Measurements from ENCODE around the gene GHITM. TPM values are rescaled to one million over a fixed set of nuclear protein-coding genes. Genes with fewer than 3 reads are reported as not detected.
"Not testable (repeated sequence)": the region's sequence is repeated elsewhere in the genome, so short reads cannot be mapped to it uniquely, and the experiment has no call there.

The GHITM gene
- polyA plus RNA-seq, 3 donors, result 163 to 183 (median 167) TPM

DNA sequence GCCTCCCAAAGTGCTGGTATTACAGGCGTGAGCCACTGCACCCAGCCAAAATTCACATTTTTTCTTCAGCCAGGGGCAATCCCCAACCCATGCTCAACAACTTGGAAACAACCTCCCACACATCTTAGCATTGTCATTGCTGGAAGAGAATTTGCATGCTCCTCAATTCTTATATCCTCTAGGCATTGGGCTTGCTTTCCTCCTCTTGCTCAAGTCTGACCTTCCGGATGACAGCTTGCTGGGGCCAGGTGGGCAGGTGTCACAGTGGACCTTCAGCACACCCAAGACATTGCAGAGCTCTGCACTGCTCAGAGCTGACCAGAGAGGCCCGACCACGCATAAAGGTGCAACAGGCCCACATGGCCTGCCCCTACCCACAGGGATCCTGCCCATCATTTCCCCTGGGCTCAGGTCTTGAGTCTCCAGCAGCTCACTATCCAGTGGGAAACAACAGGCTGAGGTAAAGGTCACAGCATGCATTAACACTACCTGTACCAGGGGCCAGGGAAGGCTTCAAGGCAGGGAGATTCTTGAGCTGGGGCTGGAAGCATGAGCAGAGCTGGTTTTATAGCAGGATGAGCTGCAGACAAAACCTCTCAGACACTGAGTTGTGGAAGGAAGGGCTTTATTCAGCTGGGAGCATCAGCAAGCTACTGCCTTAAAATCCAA is 27.4 kb downstream of the GHITM start:
- no peak for DNase-seq (ENCODE audit: extremely low read depth in 1 of 11, low read depth in 9 of 11, low spot score in 4 of 11)

DNA sequence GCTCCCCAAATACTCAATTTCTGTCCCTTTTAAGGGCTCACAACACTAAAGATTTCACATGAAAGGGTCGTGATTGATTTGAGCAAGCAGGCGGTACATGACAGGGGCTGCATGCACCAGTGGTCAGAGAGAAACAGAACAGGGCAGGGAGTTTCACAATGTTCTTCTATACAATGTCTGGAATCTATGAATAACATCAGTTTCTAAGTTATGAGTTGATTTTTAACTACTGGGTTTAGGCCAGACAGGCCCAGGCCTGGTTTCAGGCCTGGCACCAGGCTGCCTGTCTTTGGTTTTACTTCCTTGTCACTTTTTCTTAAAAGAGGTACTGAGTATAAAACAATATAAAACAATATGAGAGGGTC is 28.0 kb downstream of the GHITM start:
- not testable (repeated sequence) for DNase-seq (ENCODE audit: extremely low read depth in 1 of 11, low read depth in 9 of 11, low spot score in 4 of 11)

DNA sequence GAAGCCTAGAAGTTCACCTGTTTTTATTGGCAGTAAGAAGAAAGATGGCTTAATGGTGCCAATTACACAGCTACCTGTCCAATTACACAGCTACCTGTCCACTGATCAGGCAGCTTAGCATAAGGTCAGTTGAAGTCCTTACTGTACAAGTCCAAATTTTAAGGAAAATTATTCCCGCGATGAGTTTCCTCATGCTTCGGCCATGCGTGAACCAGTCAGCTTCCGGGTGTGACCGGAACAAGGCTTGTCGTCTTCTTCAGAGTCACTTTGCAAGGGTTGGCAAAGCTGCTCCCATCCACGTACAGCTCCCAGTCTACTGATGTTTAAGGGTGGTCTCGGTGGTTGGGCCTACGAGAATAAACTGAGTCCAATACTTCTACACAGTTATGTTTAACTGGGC is 29.1 kb downstream of the GHITM start:
- DNase-seq (ENCODE audit: extremely low read depth in 1 of 11, low read depth in 9 of 11, low spot score in 4 of 11), result not testable (repeated sequence)

DNA sequence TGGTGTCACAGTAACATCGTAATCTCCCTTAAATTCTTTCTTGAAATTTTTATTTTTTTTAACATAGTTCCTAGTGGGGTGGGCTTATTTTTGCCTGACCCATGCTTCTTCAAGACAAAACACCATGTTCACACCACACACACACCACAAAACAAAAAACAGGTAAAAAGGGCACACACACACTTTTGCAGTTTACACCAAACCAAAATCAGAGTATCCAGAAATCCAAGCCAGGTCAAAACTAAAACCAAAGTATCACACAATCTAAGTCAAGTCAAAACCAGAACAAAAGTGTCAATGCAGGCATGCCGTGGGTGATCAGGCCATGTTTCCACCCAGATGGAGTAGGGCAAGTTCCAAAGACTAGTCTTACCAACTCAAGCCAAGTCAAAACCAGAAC is 31.9 kb downstream of the GHITM start:
- not testable (repeated sequence) for DNase-seq (ENCODE audit: extremely low read depth in 1 of 11, low read depth in 9 of 11, low spot score in 4 of 11)

DNA sequence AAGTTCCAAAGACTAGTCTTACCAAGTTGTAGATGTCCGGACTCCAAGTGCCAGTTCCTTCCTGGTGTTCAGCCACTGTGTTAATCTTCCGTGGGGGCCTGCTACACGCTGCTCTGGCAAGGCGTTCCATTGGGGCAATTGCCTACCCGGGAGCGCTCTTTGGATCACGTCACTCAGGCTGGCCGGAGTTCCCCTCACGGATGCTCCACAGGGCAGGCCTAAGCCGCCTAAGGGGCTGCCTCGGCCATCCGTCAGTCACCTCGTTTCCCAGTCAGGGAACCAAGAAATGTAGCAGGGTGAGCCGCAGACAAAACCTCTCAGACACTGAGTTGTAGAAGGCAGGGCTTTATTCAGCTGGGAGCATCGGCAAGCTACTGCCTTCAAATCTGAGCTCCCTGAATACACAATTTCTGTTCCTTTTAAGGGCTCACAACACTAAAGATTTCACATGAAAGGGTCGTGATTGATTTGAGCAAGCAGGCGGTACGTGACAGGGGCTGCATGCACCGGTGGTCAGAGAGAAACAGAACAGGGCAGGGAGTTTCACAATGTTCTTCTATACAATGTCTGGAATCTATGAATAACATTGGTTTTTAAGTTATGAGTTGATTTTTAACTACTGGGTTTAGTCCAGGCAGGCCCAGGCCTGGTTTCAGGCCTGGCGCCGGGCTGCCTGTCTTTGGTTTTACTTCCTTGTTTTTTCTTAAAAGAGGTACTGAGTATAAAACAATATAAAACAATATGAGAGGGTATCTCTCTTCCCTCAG is 32.6 kb downstream of the GHITM start:
- DNase-seq (ENCODE audit: extremely low read depth in 1 of 11, low read depth in 9 of 11, low spot score in 4 of 11), result not testable (repeated sequence)

DNA sequence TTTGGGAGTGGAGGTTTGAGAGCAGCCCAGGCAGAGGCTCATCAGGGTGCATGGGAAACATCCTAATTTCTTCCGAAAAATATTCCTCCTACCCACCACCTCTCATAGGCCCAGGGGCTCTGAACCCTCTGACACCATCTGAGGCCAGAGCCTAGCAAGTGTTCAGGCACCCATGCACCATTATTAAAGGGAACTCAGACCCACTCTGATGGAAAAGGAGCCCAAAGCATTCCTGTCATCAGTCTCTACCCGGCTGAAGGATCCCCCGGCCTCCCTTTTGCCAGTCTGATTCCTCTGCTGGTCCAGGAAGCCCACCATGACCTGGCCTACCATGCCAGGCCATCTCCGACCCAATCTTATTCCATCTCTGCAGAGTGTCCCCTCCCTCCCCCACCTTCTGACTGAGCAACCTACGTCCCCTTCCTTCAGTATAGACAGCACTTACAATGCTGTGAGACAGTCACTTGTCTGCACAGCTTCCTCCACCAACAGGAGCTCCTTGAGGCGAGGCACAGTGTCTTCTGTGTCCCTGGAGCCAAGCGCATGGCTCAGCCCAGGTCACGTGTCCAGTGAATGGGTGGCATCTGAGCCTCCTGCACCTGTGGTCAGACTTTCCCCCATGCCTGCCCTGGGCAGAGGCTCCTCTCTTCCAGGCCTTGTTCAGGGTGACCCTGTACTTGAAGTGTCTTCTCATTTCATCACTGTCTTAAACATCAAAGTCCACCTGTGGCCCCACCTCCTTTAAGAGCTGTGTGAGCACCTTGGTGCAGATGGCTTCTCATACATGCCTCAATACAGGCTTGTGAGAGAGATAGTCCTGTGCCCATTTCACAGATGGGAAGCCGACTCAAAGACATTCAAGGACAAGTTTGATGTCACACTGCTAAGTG is 33.4 kb downstream of the GHITM start:
- DNase-seq (ENCODE audit: extremely low read depth in 1 of 11, low read depth in 9 of 11, low spot score in 4 of 11), result no peak

DNA sequence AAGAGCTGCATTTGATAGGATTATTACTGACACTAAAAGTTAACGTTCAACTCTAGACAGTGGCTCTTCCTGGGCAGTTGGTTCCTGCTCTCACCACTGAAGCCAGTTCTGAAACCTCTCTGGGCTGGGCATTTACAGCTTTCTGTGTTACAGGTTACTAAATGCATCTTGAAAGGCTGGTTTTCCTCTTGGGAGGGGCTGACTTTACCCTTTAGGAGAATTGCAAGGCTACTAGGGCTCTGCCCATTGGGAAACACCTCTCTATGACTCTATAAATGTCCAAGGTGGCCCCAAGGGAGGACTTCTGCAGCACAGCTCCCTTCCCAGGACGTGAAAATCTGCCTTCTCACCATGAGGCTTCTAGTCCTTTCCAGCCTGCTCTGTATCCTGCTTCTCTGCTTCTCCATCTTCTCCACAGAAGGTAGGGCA is 34.2 kb downstream of the GHITM start, which contains the start of gene GPR15LG:
Gene GPR15LG, plus strand, starts transcription at position 301 of the 429 bp plus-strand sequence. Its CDS starts 51 bp downstream, at position 352.
- no peak for DNase-seq (ENCODE audit: extremely low read depth in 1 of 11, low read depth in 9 of 11, low spot score in 4 of 11)

DNA sequence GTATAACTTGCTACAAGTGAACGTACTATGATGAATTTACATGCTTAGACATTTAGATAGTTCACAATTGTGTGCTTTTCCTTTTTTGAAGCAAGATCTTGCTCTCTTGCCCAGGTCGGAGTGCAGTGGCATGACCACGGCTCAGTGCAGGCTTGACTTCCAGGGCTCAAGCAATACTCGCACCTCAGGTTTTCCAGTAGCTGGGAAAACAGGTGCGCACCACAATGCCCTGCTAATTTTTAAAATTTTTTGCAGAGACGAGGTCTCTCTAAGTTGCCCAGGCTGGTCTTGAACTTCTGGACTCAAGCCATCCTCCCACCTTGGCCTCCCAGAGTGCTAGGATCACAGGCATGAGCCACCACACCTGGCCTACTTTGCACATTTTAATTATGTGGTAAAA is 36.1 kb downstream of the GHITM start:
- no peak for DNase-seq (ENCODE audit: extremely low read depth in 1 of 11, low read depth in 9 of 11, low spot score in 4 of 11)

DNA sequence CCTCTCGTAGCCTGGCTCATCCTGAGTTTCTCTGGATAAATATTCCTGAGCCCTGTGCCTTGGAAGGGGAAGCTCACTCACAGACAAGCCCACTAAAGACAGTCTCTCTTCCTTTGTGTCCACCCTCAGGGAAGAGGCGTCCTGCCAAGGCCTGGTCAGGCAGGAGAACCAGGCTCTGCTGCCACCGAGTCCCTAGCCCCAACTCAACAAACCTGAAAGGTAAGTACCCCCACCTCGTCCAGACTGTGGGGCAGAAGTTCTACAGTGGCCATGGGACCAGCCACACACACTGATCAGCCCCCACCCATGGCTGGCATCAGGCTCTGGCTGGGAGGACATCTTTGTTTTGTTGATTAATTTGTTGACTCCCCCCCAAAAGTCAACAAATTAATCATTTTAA is 37.0 kb downstream of the GHITM start:
- DNase-seq (ENCODE audit: extremely low read depth in 1 of 11, low read depth in 9 of 11, low spot score in 4 of 11), result no peak

DNA sequence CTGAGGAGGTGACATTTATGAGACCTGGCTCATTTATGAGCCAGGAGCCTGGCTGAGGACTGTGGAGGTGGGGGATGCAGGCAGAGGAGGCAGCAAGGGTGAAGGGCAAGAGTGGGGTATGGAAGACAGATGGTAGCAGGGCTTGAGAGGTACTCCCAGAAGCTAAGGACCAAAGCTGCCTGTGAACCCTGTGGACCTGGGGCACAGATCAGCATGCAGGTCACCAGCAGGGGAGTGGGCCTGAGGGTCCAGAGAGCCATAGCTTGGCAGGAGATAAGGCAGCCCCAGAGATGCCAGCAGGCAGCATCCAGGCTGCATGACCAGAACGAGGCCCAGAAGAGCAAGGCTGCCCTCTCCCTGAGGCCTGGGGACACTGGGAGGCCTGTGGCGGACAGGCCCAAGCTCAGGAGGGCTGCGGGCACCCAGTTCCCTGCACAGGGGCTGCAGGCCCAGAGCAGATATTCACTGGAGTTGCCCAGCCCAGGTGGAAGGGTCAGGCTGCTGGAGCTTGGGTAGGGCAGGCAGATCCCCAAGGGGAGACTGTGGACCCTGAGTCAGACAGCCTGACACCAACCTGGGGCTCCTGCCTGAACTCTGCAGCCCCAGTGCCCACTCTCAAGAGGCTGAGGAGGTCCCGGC is 37.6 kb downstream of the GHITM start:
- no peak for DNase-seq (ENCODE audit: extremely low read depth in 1 of 11, low read depth in 9 of 11, low spot score in 4 of 11)

DNA sequence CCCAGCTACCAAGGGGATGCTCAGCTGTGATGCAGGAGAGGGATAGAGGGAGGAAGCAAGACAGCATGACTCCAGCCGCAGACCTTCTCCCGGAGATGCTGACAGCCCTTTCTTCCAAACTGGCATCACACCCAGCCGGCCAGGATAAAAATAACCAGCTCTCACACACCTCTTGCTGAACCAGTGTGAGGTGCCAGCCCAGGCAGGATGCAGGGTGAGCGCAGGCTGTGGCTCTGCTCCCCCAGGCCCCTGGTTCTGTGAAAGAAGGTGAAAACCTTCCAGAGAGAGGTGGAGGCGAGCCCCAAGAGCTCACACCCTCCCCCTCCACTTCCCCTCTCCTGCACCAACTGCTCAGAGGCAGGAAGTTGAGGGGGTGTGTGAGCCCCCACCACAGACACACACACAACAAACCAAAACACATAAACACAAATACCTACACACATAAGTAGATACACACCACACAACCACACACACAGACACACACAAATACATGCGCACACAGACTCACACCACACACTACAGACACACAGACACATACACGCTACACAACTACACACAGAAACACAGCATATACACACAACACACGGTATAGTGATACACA is 38.3 kb downstream of the GHITM start:
- no peak for DNase-seq (ENCODE audit: extremely low read depth in 1 of 11, low read depth in 9 of 11, low spot score in 4 of 11)

DNA sequence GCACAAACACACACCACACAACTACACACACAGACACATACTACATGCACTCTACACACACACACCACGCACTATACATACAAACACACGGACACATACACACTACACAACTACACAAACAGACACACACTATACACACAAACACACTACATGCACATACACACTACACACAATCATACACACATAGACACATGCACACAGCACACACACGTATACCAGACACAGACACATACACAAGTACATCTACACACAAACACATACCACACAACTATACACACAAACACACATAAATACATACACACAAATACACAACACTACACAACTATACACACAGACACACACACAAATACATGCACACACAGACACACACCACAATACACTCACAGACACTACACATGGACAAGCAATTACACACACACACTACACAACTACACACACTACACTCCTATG is 38.9 kb downstream of the GHITM start:
- no peak for DNase-seq (ENCODE audit: extremely low read depth in 1 of 11, low read depth in 9 of 11, low spot score in 4 of 11)

DNA sequence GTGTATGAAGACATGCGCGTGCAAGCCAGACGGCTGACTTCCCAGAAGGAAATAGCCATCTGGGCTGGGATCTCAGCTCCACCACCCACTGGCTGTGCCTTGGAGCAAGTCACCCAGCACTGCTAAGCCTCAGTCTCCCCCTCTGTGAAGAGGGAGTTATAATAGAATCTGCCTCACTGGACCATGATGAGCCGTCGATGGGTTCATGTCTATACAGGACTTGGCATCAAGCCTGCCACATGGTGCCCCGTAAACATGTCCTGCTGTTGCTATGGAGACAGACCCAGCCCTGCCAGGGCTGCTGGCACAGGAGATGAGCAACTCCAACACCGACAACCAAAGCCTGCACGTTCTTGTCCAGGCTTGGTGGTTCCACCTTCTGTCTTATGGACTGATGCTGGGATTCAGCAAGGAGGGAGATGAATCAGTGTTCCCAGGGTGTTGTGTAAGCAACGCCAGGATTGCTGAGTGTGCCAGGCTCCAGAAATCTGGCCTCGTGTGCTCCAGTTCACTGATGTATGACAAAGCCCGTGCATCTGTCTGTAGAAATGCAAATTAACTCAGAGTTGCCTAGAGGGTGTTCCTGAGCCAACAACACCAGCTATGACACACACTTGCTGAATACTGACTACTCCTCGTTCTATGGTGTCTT is 39.9 kb downstream of the GHITM start:
- peak in 7 of 11 donors; percentile 10 to 45 (median 24) for DNase-seq (ENCODE audit: extremely low read depth in 1 of 11, low read depth in 9 of 11, low spot score in 4 of 11)

DNA sequence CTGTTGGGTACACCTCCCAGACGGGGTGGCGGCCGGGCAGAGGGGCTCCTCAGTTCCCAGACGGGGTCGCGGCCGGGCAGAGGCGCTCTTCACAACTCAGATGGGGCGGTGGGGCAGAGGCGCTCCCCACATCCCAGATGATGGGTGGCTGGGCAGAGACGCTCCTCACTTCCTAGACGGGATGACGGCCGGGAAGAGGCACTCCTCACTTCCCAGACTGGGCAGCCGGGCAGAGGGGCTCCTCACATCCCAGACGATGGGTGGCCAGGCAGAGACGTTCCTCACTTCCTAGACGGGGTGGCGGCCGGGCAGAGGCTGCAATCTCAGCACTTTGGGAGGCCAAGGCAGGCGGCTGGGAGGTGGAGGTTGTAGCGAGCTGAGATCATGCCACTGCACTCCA is 41.1 kb downstream of the GHITM start:
- not testable (repeated sequence) for DNase-seq (ENCODE audit: extremely low read depth in 1 of 11, low read depth in 9 of 11, low spot score in 4 of 11)

DNA sequence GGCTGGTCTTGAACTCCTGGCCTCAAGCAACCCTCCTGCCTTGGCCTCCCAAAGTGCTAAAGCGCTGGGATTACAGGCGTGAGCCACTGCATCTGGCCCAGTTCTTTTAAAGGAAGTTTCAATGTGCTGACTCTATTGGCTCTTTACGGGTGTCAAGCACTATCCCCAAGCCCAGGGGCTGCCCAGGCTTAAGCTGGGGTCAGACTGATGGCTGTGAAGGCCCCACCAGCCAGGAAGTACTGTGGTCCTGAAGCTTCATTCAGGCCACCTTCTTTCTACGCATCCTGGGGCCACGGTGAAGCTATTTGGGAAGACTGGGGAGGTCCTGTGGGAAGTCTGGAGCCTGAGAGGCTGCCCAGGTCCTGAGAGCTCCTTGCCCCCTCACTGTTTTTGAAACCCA is 42.3 kb downstream of the GHITM start:
- no peak for DNase-seq (ENCODE audit: extremely low read depth in 1 of 11, low read depth in 9 of 11, low spot score in 4 of 11)

DNA sequence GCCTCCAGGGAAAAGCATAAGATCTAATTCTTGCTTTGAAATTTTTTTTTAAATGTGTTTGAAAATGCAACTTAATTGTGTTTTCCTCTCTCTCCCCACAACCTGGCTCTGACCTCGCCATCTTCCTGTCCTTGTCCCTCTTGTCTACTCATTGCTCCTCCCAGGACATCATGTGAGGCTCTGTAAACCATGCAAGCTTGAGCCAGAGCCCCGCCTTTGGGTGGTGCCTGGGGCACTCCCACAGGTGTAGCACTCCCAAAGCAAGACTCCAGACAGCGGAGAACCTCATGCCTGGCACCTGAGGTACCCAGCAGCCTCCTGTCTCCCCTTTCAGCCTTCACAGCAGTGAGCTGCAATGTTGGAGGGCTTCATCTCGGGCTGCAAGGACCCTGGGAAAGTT is 45.2 kb downstream of the GHITM start:
- no peak for DNase-seq (ENCODE audit: extremely low read depth in 1 of 11, low read depth in 9 of 11, low spot score in 4 of 11)

DNA sequence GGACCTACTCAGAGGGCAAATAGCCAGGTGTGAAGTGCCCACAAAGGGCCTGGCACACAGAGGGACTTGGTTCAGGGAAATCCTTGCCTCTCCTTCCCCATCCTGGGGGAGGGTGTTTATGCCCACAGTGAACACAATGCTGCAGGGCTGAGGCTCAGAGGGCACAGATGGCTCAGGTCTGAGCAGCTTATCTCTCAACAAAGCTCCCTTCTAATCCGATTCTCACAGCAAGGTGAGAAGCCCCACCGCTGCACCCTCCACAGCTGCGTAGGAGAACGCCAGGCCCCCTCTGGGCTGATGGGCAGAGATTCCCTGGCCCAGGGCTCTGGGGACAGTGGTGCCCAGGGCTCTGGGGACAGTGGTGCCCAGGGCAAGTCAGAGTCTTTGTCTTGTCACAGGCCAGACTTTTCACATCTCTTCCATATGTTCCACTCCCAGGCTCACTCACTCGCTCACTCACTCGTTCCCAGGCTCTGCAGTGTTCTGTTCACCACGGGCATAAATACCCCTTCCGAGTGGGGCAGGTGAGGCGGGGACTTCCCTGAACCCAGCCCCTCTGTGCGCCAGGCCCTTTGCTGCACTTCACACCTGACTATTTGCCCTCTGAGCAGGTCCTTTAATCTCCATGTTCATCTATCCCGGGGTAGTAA is 46.3 kb downstream of the GHITM start:
- DNase-seq (ENCODE audit: extremely low read depth in 1 of 11, low read depth in 9 of 11, low spot score in 4 of 11), result no peak

DNA sequence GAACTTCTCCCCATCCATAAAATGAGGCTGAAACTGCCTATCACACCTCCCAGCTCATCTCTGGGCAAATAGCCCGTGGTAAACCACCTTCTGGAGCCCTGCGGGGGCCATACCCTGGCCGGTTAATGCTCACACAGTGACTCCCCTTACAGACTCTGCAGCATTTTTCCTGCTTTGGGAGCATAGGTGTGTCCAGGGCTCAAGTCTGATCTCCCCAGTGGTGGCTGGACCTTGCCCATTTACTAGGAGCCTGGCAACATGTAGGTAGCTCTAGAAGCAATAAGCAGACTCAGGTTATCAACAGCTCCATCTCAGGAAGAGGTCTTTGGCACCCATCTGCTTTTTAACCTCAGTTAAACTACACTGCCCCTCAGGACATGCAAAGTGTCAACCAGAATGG is 49.5 kb downstream of the GHITM start:
- no peak for DNase-seq (ENCODE audit: extremely low read depth in 1 of 11, low read depth in 9 of 11, low spot score in 4 of 11)
